GM10266 (cell line): ENCODE results near the gene CDC123.

Experiments
- DNase-seq: peaks from one replicate; pipeline ENCODE4 v3.0.0; 2012; ENCODE audit errors: extremely low spot score
- CTCF ChIP-seq: IDR thresholded peaks from 2 replicates; pipeline ENCODE4 v1.5.1; 2012; ENCODE audit warnings: mild to moderate bottlenecking, low read depth; ENCODE audit not compliant: control insufficient read depth, insufficient read depth; ENCODE audit errors: missing control alignments

The CDC123 gene

GRCh38 chr10:12180221-12180974 is 15.6 kb upstream of the CDC123 start:
- TF ChIP-seq CTCF: no peak
- DNase-seq: no peak

GRCh38 chr10:12181065-12181775 is 14.8 kb upstream of the CDC123 start:
- no peak for TF ChIP-seq CTCF
- no peak for DNase-seq

- no peak for DNase-seq
- no peak for TF ChIP-seq CTCF
Measured at GRCh38 chr10:12184165-12184564, 11.8 kb upstream of the CDC123 start.

GRCh38 chr10:12186323-12186722 is 9.7 kb upstream of the CDC123 start:
- no peak for DNase-seq
- TF ChIP-seq CTCF: no peak

GRCh38 chr10:12187321-12187905 is 8.6 kb upstream of the CDC123 start:
- TF ChIP-seq CTCF: no peak
- no peak for DNase-seq

- no peak for DNase-seq
- TF ChIP-seq CTCF: no peak
Measured at GRCh38 chr10:12188656-12189055, 7.3 kb upstream of the CDC123 start.

GRCh38 chr10:12189426-12189825 is 6.6 kb upstream of the CDC123 start:
- no peak for DNase-seq
- TF ChIP-seq CTCF: no peak
